ENCODE measurements around the gene C9orf43. TPM values are rescaled to one million over a fixed set of nuclear protein-coding genes. Genes with fewer than 3 reads are reported as not detected.
"Not testable (repeated sequence)": the region's sequence is repeated elsewhere in the genome, so short reads cannot be mapped to it uniquely, and the experiment has no call there.

The C9orf43 gene
- total RNA-seq, 6 experiments from 2014 or later, result 0.40 to 1.0 (median 0.50) TPM

DNA sequence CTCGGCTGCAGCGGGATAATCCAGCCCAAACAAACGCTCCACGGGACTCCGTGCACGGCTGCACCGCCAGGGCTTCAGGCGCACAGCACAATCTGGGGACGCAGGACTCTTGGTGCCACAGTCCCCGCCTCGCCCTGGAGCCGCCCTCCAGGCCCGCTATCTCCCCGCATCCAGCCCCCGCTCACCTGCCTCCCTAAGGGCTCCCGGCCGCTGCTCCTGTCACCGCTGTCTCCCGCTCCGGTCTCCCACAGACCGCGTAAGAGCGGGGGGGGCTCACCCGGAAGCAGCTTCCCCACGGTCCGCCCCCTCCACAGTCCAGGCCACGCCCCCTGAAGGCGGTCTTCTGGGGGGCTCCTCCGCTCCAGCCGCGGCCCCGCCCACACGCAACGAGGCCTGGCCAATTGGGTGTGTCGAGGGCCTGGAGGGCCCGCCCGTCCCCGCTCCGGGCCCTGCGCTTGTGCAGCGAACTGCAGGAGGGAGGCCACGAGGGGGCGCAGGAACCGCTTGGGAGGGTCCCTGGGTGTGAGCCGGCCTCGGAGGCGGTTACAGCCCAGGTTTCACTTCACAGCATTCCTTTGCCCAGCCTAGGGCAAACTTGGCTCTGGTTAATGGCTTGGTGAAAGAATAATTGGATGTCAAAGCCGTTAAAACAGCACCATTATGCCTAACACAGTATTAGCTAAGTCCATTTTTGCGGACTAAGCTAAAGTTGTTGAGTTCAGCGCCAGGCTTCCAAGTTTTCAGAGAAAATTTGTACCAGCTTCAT is 9.3 kb upstream of the C9orf43 start, which contains the start of gene ALAD:
ALAD (minus strand) TSS at position 258 of the 766 bp plus-strand sequence. CDS start 7,725 bp downstream, outside the sequence.
- DNase-seq (peak; percentile 100), ATAC-seq (peak; percentile 95 to 99 (median 96))
- H3K27ac ChIP-seq, result peak within 1 kb of the TSS; percentile 28 to 53 (median 30)
- peak; percentile 68 for TF ChIP-seq POLR2A (IDR thresholded peaks at IDR 0.05)
- TF ChIP-seq, protein P1, sequence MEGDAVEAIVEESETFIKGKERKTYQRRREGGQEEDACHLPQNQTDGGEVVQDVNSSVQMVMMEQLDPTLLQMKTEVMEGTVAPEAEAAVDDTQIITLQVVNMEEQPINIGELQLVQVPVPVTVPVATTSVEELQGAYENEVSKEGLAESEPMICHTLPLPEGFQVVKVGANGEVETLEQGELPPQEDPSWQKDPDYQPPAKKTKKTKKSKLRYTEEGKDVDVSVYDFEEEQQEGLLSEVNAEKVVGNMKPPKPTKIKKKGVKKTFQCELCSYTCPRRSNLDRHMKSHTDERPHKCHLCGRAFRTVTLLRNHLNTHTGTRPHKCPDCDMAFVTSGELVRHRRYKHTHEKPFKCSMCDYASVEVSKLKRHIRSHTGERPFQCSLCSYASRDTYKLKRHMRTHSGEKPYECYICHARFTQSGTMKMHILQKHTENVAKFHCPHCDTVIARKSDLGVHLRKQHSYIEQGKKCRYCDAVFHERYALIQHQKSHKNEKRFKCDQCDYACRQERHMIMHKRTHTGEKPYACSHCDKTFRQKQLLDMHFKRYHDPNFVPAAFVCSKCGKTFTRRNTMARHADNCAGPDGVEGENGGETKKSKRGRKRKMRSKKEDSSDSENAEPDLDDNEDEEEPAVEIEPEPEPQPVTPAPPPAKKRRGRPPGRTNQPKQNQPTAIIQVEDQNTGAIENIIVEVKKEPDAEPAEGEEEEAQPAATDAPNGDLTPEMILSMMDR (IDR thresholded peaks at IDR 0.05), result peak; percentile 96 to 100 (median 98)
- H3K4me3 ChIP-seq, result peak within 1 kb of the TSS; percentile 84 to 91 (median 88)
- H3K9me3 ChIP-seq, result no peaks in the 10 kb centered on the region
- 6% methylated on average over 6 of the region's 50 CpGs for WGBS (ENCODE audit: insufficient coverage, low coverage, low lambda C conversion rate, missing lambda C conversion rate)
- no peaks in the 10 kb centered on the region for H3K36me3 ChIP-seq
- H3K27me3 ChIP-seq, result no peaks in the 10 kb centered on the region
- intact Hi-C loops (cut with DNase I), result no loop called here
- peaks cover 0 to 51% (median 18%) of the 10 kb centered on the region in 4 donors for H3K4me1 ChIP-seq

DNA sequence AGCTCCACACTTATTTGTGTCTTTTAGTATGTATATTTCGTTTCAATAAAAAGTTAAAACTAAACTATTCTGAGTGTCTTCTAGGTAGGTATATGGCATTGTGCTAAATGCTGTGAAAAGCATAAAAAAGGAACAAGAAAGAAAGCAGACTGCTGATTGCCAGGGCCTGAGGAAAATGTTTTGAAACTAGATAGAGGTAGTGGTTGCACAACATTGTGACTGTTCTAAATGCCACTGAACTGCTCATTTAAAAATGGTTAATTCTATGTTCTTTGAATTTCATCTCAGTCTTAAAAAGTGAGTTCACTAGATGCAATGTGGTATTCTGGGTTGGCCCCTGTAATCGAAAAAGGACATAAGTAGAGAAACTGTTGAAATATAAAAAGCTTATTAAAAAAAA is 6.9 kb upstream of the C9orf43 start:
- no peak for ATAC-seq
- Histone ChIP-seq H3K36me3 (peaks cover 0 to 10% (median 4%) of the 10 kb centered on the region in 4 donors), H3K27me3 (no peaks in the 10 kb centered on the region), H3K27ac (peak overlapping the region in 1 of 3 donors; percentile 37), H3K9me3 (no peaks in the 10 kb centered on the region), H3K4me1 (peaks cover 0 to 40% (median 15%) of the 10 kb centered on the region in 4 donors), H3K4me3 (no peak overlapping the region)
- TF ChIP-seq, protein P1 (IDR thresholded peaks at IDR 0.05), result no peak
- TF ChIP-seq POLR2A (IDR thresholded peaks at IDR 0.05), result no peak
- 22% methylated on average over 2 of the region's 2 CpGs for WGBS (ENCODE audit: insufficient coverage, low coverage, low lambda C conversion rate, missing lambda C conversion rate)
- intact Hi-C loops (cut with DNase I), result no loop called here
- no peak for DNase-seq

DNA sequence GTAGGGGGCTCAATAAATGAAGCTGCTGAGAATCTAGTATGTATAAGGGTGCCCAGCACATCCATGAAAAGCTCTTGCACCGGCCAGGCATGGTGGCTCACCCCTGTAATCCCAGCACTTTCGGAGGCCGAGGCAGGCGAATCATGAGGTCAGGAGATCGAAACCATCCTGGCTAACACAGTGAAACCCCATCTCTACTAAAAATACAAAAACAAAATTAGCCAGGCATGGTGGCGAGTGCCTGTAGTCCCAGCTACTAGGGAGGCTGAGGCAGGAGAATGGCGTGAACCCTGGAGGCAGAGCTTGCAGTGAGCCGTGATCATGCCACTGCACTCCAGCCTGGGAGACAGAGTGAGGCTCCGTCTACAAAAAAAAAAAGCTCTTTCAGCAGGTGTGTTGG is 4.2 kb upstream of the C9orf43 start:
- not testable (repeated sequence) for DNase-seq, H3K9me3 ChIP-seq, H3K4me3 ChIP-seq, ATAC-seq, H3K27me3 ChIP-seq
- Histone ChIP-seq H3K36me3 (peaks cover 0 to 12% (median 6%) of the 10 kb centered on the region in 4 donors), H3K4me1 (peaks cover 0 to 31% (median 15%) of the 10 kb centered on the region in 4 donors), H3K27ac (peak overlapping the region in 1 of 3 donors; percentile 21)
- intact Hi-C loops (cut with DNase I), result loop anchor here in 1 of 2 donors (5.0 kb wide), 1 partner anchor 94 kb away; no protein-coding TSS in a partner anchor
- WGBS (ENCODE audit: insufficient coverage, low coverage, low lambda C conversion rate, missing lambda C conversion rate), result 63% methylated on average over 4 of the region's 9 CpGs

DNA sequence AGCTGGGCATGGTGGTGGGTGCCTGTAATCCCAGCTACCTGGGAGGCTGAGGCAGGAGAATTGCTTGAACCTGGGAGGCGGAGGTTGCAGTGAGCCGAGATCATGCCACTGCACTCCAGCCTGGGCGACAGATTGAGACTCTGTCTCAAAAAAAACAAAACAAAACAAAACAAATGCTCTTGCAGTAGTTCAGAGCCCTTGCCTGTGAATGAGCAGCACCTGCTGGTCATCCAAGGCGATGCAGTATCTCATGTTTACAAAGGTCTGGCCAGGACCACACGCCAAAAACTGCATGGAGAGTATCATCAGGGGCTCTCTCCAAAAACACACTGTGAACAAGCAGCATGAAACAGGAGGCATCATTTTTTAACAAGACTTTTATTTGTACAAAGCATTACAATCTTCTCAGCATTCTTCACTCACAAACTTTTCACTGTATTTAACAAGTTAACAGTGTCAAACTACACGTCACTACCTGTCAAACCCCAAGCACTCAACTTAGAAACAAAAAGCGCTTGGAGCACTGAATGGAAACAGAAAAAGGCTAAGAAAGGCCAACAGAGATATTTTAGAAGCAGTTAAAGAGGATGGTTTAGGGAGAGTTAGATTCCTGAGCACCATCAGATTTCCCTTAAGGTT is 3.6 kb upstream of the C9orf43 start:
- ATAC-seq, result peak; percentile 48 to 66 (median 54)
- TF ChIP-seq, protein P1 (IDR thresholded peaks at IDR 0.05), result peak; percentile 79 to 91 (median 88)
- Histone ChIP-seq H3K4me1 (peaks cover 0 to 30% (median 13%) of the 10 kb centered on the region in 4 donors), H3K36me3 (peaks cover 0 to 12% (median 6%) of the 10 kb centered on the region in 4 donors), H3K27ac (peak overlapping the region in 1 of 3 donors; percentile 21)
- not testable (repeated sequence) for H3K27me3 ChIP-seq, H3K4me3 ChIP-seq, H3K9me3 ChIP-seq
- peak in 2 of 3 donors; percentile 55 to 69 for DNase-seq
- 18% methylated on average over 7 of the region's 7 CpGs for whole genome bisulfite sequencing (ENCODE audit: insufficient coverage, low coverage, low lambda C conversion rate, missing lambda C conversion rate)
- intact Hi-C loops (cut with DNase I), result loop anchor here in 1 of 2 donors (5.0 kb wide), 1 partner anchor 95 kb away; no protein-coding TSS in a partner anchor
